Cardiac muscle cell (in vitro differentiated cells and primary cell): ENCODE data around the gene KLF16. TPM values are rescaled to one million over a fixed set of nuclear protein-coding genes. Genes with fewer than 3 reads are reported as not detected.
A peak's percentile ranks its signal among the peaks of the same experiment; 100 is the strongest.

Experiments used
- DNase-seq, 2 donors: peaks; one replicate each; pipeline versions ENCODE4 v3.0.0 to v3.0.0-alpha.2; 2010 to 2017; ENCODE audit warnings: low read depth in 1 of 2, low spot score in 1 of 2
- H3K27ac ChIP-seq: fragments of 200-600 bp; sonication (generic); 2 replicates; pipeline ENCODE4 v1.5.1; 2016
- H3K27me3 ChIP-seq: fragments of 200-600 bp; sonication (generic); 2 replicates; pipeline ENCODE4 v1.6.0; 2016; ENCODE audit warnings: control low read depth
- H3K36me3 ChIP-seq: fragments of 200-600 bp; sonication (generic); 2 replicates; pipeline ENCODE4 v1.5.1; 2016; ENCODE audit warnings: control low read depth
- H3K4me1 ChIP-seq: fragments of 200-600 bp; sonication (generic); 2 replicates; pipeline ENCODE4 v1.8.1; 2017; ENCODE audit warnings: low read depth, mild to moderate bottlenecking, mixed run types
- H3K4me3 ChIP-seq: fragments of 200-600 bp; sonication (generic); 2 replicates; pipeline ENCODE4 v1.5.1; 2016; ENCODE audit warnings: mild to moderate bottlenecking
- H3K9me3 ChIP-seq: fragments of 200-600 bp; sonication (generic); 2 replicates; pipeline ENCODE4 v1.5.1; 2017; ENCODE audit warnings: low read depth, mild to moderate bottlenecking, control low read depth
- CTCF ChIP-seq: IDR thresholded peaks from 2 replicates; pipeline ENCODE4 v1.5.1; 2012; ENCODE audit warnings: low read depth, mild to moderate bottlenecking, low read length
- polyA plus RNA-seq: library from polyadenylated mRNA; unstranded; fragments of >200 nt; fragmentation: Nextera tagmentation; extraction: Ambion mirVana; gene quantifications from 2 replicates; pipeline ENCODE4 v1.2.1, GENCODE V29; 2016
- total RNA-seq: library from RNA; depleted of rRNA; stranded (reverse); fragments of >200 nt; gene quantifications from 2 replicates; pipeline ENCODE4 v1.2.3, GENCODE V29; 2016

KLF16 gene
- total and polyA plus RNA-seq, 2 experiments from 2014 or later, result 9.1 to 9.3 TPM

- H3K9me3 ChIP-seq, result no peaks in the 10 kb centered on the region
- peaks cover 16% of the 10 kb centered on the region for H3K4me1 ChIP-seq
- H3K4me3 ChIP-seq, result no peak overlapping the region
These were observed 22.0 kb downstream of the KLF16 start for GRCh38 chr19:1841209-1841924.

GRCh38 chr19:1840541-1841115 is 22.8 kb downstream of the KLF16 start:
- DNase-seq, result peak in 1 of 2 donors; percentile 34
- H3K36me3 ChIP-seq, result no peaks in the 10 kb centered on the region
- H3K4me1 ChIP-seq, result peaks cover 15% of the 10 kb centered on the region
- no peak for TF ChIP-seq CTCF
- no peak overlapping the region for H3K4me3 ChIP-seq
- no peaks in the 10 kb centered on the region for H3K9me3 ChIP-seq
- H3K27ac ChIP-seq, result no peak overlapping the region
- H3K27me3 ChIP-seq, result no peaks in the 10 kb centered on the region

More at GRCh38 chr19:1841209-1841924, 22.0 kb downstream of the KLF16 start:
- no peak for DNase-seq
- peak overlapping the region; percentile 34 for H3K27ac ChIP-seq
- no peak for TF ChIP-seq CTCF
- H3K36me3 ChIP-seq, result no peaks in the 10 kb centered on the region
- H3K27me3 ChIP-seq, result no peaks in the 10 kb centered on the region

GRCh38 chr19:1839658-1840540 is 23.5 kb downstream of the KLF16 start:
- TF ChIP-seq CTCF, result no peak
- Histone ChIP-seq H3K4me1 (peaks cover 14% of the 10 kb centered on the region), H3K9me3 (no peaks in the 10 kb centered on the region), H3K27me3 (no peaks in the 10 kb centered on the region), H3K36me3 (no peaks in the 10 kb centered on the region), H3K4me3 (no peak overlapping the region), H3K27ac (peak overlapping the region; percentile 48)
- no peak for DNase-seq

GRCh38 chr19:1837625-1838105 is 25.7 kb downstream of the KLF16 start:
- Histone ChIP-seq H3K36me3 (no peaks in the 10 kb centered on the region), H3K4me3 (no peak overlapping the region), H3K27me3 (no peaks in the 10 kb centered on the region), H3K27ac (peak overlapping the region; percentile 58), H3K4me1 (peaks cover 14% of the 10 kb centered on the region), H3K9me3 (no peaks in the 10 kb centered on the region)
- TF ChIP-seq CTCF, result peak; percentile 97
- DNase-seq, result peak; percentile 38 to 66

GRCh38 chr19:1837222-1837565 is 26.2 kb downstream of the KLF16 start:
- no peak overlapping the region for H3K27ac ChIP-seq
- H3K27me3 ChIP-seq, result no peaks in the 10 kb centered on the region
- no peak overlapping the region for H3K4me3 ChIP-seq
- peaks cover 14% of the 10 kb centered on the region for H3K4me1 ChIP-seq
- no peak for DNase-seq
- TF ChIP-seq CTCF, result no peak
- no peaks in the 10 kb centered on the region for H3K9me3 ChIP-seq
- no peaks in the 10 kb centered on the region for H3K36me3 ChIP-seq
